SK-N-MC (cell line): ENCODE measurements around the gene PIGS.

ENCODE experiments used
- EZH2 ChIP-seq: fragments of 200-600 bp; sonication (generic); IDR thresholded peaks from one replicate; pipeline ENCODE4 v1.6.1; 2017; ENCODE audit warnings: antibody characterized with exemption
- FOXP2 ChIP-seq: optimal IDR thresholded peaks from 2 replicates; pipeline ENCODE3; 2011; ENCODE audit warnings: mild to moderate bottlenecking, moderate library complexity; ENCODE audit not compliant: insufficient read depth; ENCODE audit errors: extremely low read length, control extremely low read depth
- POLR2AphosphoS5 ChIP-seq: IDR thresholded peaks from 2 replicates; pipeline ENCODE4 v1.6.1; 2012; ENCODE audit warnings: mild to moderate bottlenecking, low read depth, low read length, borderline replicate concordance

GRCh38 chr17:28554565-28554964 lies 16.8 kb downstream of the PIGS start:
- TF ChIP-seq EZH2, result no peak
- no peak for TF ChIP-seq POLR2AphosphoS5
- no peak for TF ChIP-seq FOXP2
